Neuronal stem cell (in vitro differentiated cells): ENCODE measurements around the gene OR1J4.

Source experiments
- DNase-seq: peaks from one replicate; pipeline ENCODE4 v3.0.0-alpha.2; 2013; ENCODE audit warnings: low spot score
- H2AFZ ChIP-seq: one replicate; pipeline ENCODE4 v1.6.1; 2013; ENCODE audit warnings: mild to moderate bottlenecking, low read length, inconsistent platforms
- H2AK5ac ChIP-seq: 2 replicates; pipeline ENCODE4 v1.6.1; 2013; ENCODE audit warnings: low read depth, mild to moderate bottlenecking, inconsistent platforms, low read length, moderate library complexity, mixed read lengths
- H2BK120ac ChIP-seq: 2 replicates; pipeline ENCODE4 v1.6.1; 2013; ENCODE audit warnings: low read depth, mild to moderate bottlenecking, inconsistent platforms, low read length, moderate library complexity, mixed read lengths
- H2BK12ac ChIP-seq: one replicate; pipeline ENCODE4 v1.6.1; 2013; ENCODE audit warnings: low read length, inconsistent platforms
- H2BK15ac ChIP-seq: 2 replicates; pipeline ENCODE4 v1.6.1; 2013; ENCODE audit warnings: mild to moderate bottlenecking, low read length, inconsistent platforms, mixed read lengths
- H2BK5ac ChIP-seq: one replicate; pipeline ENCODE4 v1.6.1; 2013; ENCODE audit warnings: inconsistent platforms, mild to moderate bottlenecking, low read length, moderate library complexity
- H3K14ac ChIP-seq: one replicate; pipeline ENCODE4 v1.6.1; 2013; ENCODE audit warnings: low read length, inconsistent platforms
- H3K18ac ChIP-seq: 2 replicates; pipeline ENCODE4 v1.6.1; 2013; ENCODE audit warnings: low read length, inconsistent platforms
- H3K23ac ChIP-seq: 2 replicates; pipeline ENCODE4 v1.6.1; 2013; ENCODE audit warnings: low read depth, mild to moderate bottlenecking, mixed read lengths, low read length, inconsistent platforms; ENCODE audit not compliant: poor library complexity
- H3K27ac ChIP-seq: replicated peaks from 3 replicates; pipeline ENCODE4 v1.5.1; 2013; ENCODE audit warnings: low read length, inconsistent platforms
- H3K27me3 ChIP-seq, 3 experiments: 2 replicates each; pipeline ENCODE4 v1.6.1; 2013; ENCODE audit warnings: low read length in 3 of 3, mild to moderate bottlenecking in 2 of 3, inconsistent platforms in 1 of 3, low read depth in 1 of 3, mixed read lengths in 1 of 3, moderate library complexity in 1 of 3; ENCODE audit not compliant: control insufficient read depth in 3 of 3, insufficient read depth in 3 of 3
- H3K36me3 ChIP-seq, 2 donors: replicated peaks in 1 of 2; 2 replicates each; pipeline ENCODE4 v1.6.1; 2013; ENCODE audit warnings: low read length in 2 of 2; ENCODE audit not compliant: control insufficient read depth in 2 of 2, insufficient read depth in 2 of 2
- H3K4ac ChIP-seq: 2 replicates; pipeline ENCODE4 v1.6.1; 2013; ENCODE audit warnings: inconsistent platforms, mild to moderate bottlenecking, low read length, moderate library complexity
- H3K4me1 ChIP-seq, 2 donors: 1 replicate in 1 of 2; 2 replicates in 1 of 2; pipeline ENCODE4 v1.6.1; 2013; ENCODE audit warnings: low read length in 2 of 2, low read depth in 1 of 2; ENCODE audit not compliant: control insufficient read depth in 2 of 2, insufficient read depth in 1 of 2
- H3K4me2 ChIP-seq: one replicate; pipeline ENCODE4 v1.6.1; 2013; ENCODE audit warnings: mild to moderate bottlenecking, low read length, inconsistent platforms; ENCODE audit not compliant: insufficient read depth, poor library complexity, severe bottlenecking
- H3K4me3 ChIP-seq, 2 donors: 2 replicates each; pipeline ENCODE4 v1.5.1; 2013; ENCODE audit warnings: low read length in 2 of 2, mild to moderate bottlenecking in 2 of 2, inconsistent platforms in 1 of 2, moderate library complexity in 1 of 2
- H3K79me1 ChIP-seq: one replicate; pipeline ENCODE4 v1.6.1; 2013; ENCODE audit warnings: low read depth, mild to moderate bottlenecking, inconsistent platforms, low read length, moderate library complexity
- H3K9ac ChIP-seq: one replicate; pipeline ENCODE4 v1.6.1; 2013; ENCODE audit warnings: mild to moderate bottlenecking, low read depth, low read length, inconsistent platforms; ENCODE audit not compliant: poor library complexity
- H3K9me3 ChIP-seq, 2 donors: replicated peaks in 1 of 2; 2 replicates each; pipeline versions ENCODE3 to v1.6.1; 2013; ENCODE audit warnings: low read length in 2 of 2, mild to moderate bottlenecking in 2 of 2, inconsistent platforms in 1 of 2, low read depth in 1 of 2, mixed read lengths in 1 of 2, moderate library complexity in 1 of 2; ENCODE audit not compliant: control insufficient read depth in 2 of 2, insufficient read depth in 1 of 2
- H4K8ac ChIP-seq: one replicate; pipeline ENCODE4 v1.6.1; 2013; ENCODE audit warnings: low read depth, mild to moderate bottlenecking, inconsistent platforms, low read length, moderate library complexity
- H4K91ac ChIP-seq: one replicate; pipeline ENCODE4 v1.6.1; 2013; ENCODE audit warnings: low read length, low read depth, mild to moderate bottlenecking, inconsistent platforms; ENCODE audit not compliant: poor library complexity
- WGBS, 2 donors: extraction: QIAGEN DNeasy Blood & Tissue Kit; methylation state at CpG; one replicate each; pipeline ENCODE4 v1.1.7; 2013; ENCODE audit warnings: missing lambda C conversion rate in 2 of 2, mixed read lengths in 1 of 2; ENCODE audit not compliant: insufficient read length in 2 of 2, insufficient replicate concordance in 1 of 2; ENCODE audit errors: extremely low coverage in 2 of 2; 5-methylcytosine and 5-hydroxymethylcytosine counted together

OR1J4 gene

DNA sequence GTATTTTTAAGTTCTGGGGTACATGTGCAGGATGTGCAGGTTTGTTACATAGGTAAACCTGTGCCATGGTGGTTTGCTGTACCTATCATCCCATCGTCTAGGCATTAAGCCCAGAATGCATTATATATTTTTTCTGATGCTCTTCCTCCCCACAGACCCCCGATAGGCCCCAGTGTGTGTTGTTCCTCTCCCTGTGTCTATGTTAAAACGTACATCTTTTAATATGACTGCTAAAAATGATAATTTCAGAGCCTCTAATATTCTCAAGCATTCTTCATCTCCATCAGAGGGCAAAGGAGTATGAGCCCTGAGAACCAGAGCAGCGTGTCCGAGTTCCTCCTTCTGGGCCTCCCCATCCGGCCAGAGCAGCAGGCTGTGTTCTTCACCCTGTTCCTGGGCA lies 8.4 kb upstream of the OR1J4 start, which contains the start of gene OR1J2:
TSS of gene OR1J2 (plus strand) at position 301 of the 400 bp plus-strand sequence. CDS start at position 301, 0 bp downstream.
- Histone ChIP-seq H2BK5ac (no peak within 1 kb of the TSS), H3K18ac (no peak within 1 kb of the TSS), H3K79me1 (no peaks in the 10 kb centered on the region), H3K14ac (no peak within 1 kb of the TSS), H2AFZ (no peak within 1 kb of the TSS), H2BK15ac (no peak within 1 kb of the TSS), H2AK5ac (no peak within 1 kb of the TSS), H4K91ac (no peak within 1 kb of the TSS), H3K4me2 (no peak within 1 kb of the TSS), H3K23ac (no peak within 1 kb of the TSS), H3K27me3 (peaks cover 0 to 12% (median 0%) of the 10 kb centered on the region in 3 experiments), H3K27ac (no peak within 1 kb of the TSS), H3K9ac (no peak within 1 kb of the TSS), H2BK120ac (no peak within 1 kb of the TSS), H3K4me1 (no peaks in the 10 kb centered on the region), H3K4ac (no peak within 1 kb of the TSS), H3K4me3 (peak within 1 kb of the TSS in 1 of 2 donors; percentile 40), H3K36me3 (no peaks in the 10 kb centered on the region), H4K8ac (no peak within 1 kb of the TSS), H3K9me3 (peaks cover 0 to 14% of the 10 kb centered on the region in 2 donors), H2BK12ac (no peak within 1 kb of the TSS)
- DNase-seq = no peak
- no CpG with 5 or more reads among the region's 6 CpGs for WGBS, 2 donors

DNA sequence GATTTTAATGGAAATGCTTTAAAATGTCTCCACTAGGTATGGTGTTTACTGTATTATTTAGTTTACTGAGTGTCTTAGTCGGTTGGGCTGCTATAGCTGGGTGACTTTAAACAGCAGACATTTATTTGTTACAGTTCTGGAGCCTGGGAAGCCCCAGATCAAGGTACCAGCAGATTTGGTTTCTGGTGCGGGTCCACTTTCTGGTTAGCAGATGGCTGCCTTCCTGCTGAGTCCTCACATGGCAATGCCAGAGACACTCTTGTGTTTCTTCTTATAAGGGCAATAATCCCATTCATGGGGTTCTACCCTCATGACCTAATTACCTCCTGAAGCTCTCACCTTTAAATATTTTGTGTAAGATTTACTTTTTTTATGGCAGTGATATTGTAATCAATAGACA lies 715 bp upstream of the OR1J4 start:
- Histone ChIP-seq H3K4me1 (no peaks in the 10 kb centered on the region), H3K36me3 (no peaks in the 10 kb centered on the region), H4K8ac (no peak overlapping the region), H3K9ac (no peak overlapping the region), H2AFZ (no peak overlapping the region), H2BK5ac (no peak overlapping the region), H3K27ac (no peak overlapping the region), H2BK120ac (no peak overlapping the region), H3K79me1 (no peaks in the 10 kb centered on the region), H4K91ac (no peak overlapping the region), H2BK12ac (no peak overlapping the region), H3K4me3 (no peak overlapping the region), H3K27me3 (peaks cover 0 to 3% (median 0%) of the 10 kb centered on the region in 3 experiments), H3K23ac (no peak overlapping the region), H3K9me3 (peaks cover 0 to 26% of the 10 kb centered on the region in 2 donors), H2AK5ac (no peak overlapping the region), H3K4me2 (no peak overlapping the region), H3K4ac (no peak overlapping the region), H2BK15ac (no peak overlapping the region), H3K14ac (no peak overlapping the region), H3K18ac (no peak overlapping the region)
- WGBS, 2 donors = no CpG with 5 or more reads among the region's 2 CpGs
- DNase-seq = no peak

DNA sequence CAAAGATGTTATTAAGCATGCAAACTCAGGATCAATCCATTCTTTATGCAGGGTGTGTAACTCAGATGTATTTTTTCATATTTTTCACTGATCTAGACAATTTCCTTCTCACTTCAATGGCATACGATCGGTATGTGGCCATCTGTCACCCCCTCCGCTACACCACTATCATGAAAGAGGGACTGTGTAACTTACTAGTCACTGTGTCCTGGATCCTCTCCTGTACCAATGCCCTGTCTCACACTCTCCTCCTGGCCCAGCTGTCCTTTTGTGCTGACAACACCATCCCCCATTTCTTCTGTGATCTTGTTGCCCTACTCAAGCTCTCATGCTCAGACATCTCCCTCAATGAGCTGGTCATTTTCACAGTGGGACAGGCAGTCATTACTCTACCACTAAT lies 435 bp downstream of the OR1J4 start:
- Histone ChIP-seq H3K27ac (no peak overlapping the region), H4K91ac (no peak overlapping the region), H2BK15ac (no peak overlapping the region), H3K4me1 (no peaks in the 10 kb centered on the region), H3K27me3 (peaks cover 0 to 3% (median 0%) of the 10 kb centered on the region in 3 experiments), H3K36me3 (no peaks in the 10 kb centered on the region), H2AK5ac (no peak overlapping the region), H4K8ac (no peak overlapping the region), H3K9me3 (peaks cover 0 to 26% of the 10 kb centered on the region in 2 donors), H3K23ac (no peak overlapping the region), H3K79me1 (no peaks in the 10 kb centered on the region), H2BK12ac (no peak overlapping the region), H2BK5ac (no peak overlapping the region), H3K4me3 (no peak overlapping the region), H3K4ac (no peak overlapping the region), H3K9ac (no peak overlapping the region), H2BK120ac (no peak overlapping the region), H3K4me2 (no peak overlapping the region), H3K14ac (no peak overlapping the region), H2AFZ (no peak overlapping the region), H3K18ac (no peak overlapping the region)
- no CpG with 5 or more reads among the region's 3 CpGs for WGBS, 2 donors
- DNase-seq = no peak

DNA sequence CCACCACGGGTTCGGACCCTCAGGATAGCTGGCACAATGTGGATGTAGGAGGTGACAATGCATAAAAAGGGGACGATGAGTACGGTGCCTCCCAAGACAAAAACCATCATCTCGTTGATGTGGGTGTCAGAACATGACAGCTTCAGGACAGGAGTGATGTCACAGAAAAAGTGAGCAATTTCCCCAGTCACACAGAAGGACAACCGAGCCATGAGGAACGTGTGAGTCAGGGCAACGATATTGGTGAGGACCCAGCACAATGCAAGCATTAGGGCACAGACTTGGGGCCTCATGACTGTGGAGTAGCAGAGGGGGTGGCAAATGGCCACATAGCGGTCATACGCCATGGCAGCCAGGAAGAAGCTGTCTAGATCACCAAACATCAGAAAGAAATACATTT lies 7.7 kb downstream of the OR1J4 start:
- Histone ChIP-seq H2BK12ac (no peak overlapping the region), H3K27me3 (peaks cover 0 to 19% (median 0%) of the 10 kb centered on the region in 3 experiments), H3K23ac (no peak overlapping the region), H3K18ac (no peak overlapping the region), H3K14ac (no peak overlapping the region), H3K9me3 (peaks cover 0 to 15% of the 10 kb centered on the region in 2 donors), H3K4me2 (no peak overlapping the region), H3K79me1 (no peaks in the 10 kb centered on the region), H2AFZ (no peak overlapping the region), H3K36me3 (no peaks in the 10 kb centered on the region), H2BK5ac (no peak overlapping the region), H2AK5ac (no peak overlapping the region), H4K8ac (no peak overlapping the region), H2BK120ac (no peak overlapping the region), H3K4me3 (no peak overlapping the region), H3K4me1 (no peaks in the 10 kb centered on the region), H3K9ac (peak overlapping the region; percentile 3), H2BK15ac (no peak overlapping the region), H4K91ac (no peak overlapping the region), H3K4ac (no peak overlapping the region), H3K27ac (no peak overlapping the region)
- no CpG with 5 or more reads among the region's 10 CpGs for WGBS, 2 donors
- no peak for DNase-seq
